GM10248 (cell line): ENCODE results near the gene LYZ.

Source experiments
- CTCF ChIA-PET: fragments of 300-600 bp; sonication (Branson Sonifier 250); formaldehyde crosslinking; extraction: SDS; loops from one replicate; lab custom pipeline; 2021; ENCODE audit warnings: antibody characterized with exemption; lab: Yijun Ruan, JAX
- POLR2A ChIA-PET: fragments of 350-650 bp; sonication (Branson Sonifier 250); formaldehyde crosslinking; extraction: SDS; loops from one replicate; lab custom pipeline; 2020; ENCODE audit warnings: antibody characterized with exemption; lab: Yijun Ruan, JAX
- DNase-seq: peaks from one replicate; pipeline ENCODE4 v3.0.0; 2012; ENCODE audit errors: extremely low spot score
- CTCF ChIP-seq: IDR thresholded peaks from 2 replicates; pipeline ENCODE4 v1.5.1; 2012; ENCODE audit warnings: mild to moderate bottlenecking, low read depth; ENCODE audit errors: extremely low read depth, missing control alignments, control extremely low read depth

Gene LYZ

GRCh38 chr12:69345077-69345476 lies 3.1 kb upstream of the LYZ start:
- ChIA-PET POLR2A (no interaction called here), CTCF (interaction anchor here (1.4 kb wide), 1 partner anchor 8 kb away, joined by 3 read pairs; no protein-coding TSS in a partner anchor)

GRCh38 chr12:69345742-69346141 lies 2.4 kb upstream of the LYZ start:
- TF ChIP-seq CTCF = no peak
- ChIA-PET CTCF (interaction anchor here (1.3 kb wide), 1 partner anchor 11 kb away, joined by 5 read pairs; no protein-coding TSS in a partner anchor), POLR2A (no interaction called here)
- DNase-seq = no peak

More at GRCh38 chr12:69345077-69345476, 3.1 kb upstream of the LYZ start:
- TF ChIP-seq CTCF = no peak
- no peak for DNase-seq

GRCh38 chr12:69350002-69350626 lies 1.9 kb downstream of the LYZ start:
- no peak for TF ChIP-seq CTCF
- CTCF ChIA-PET = interaction anchor here (0.8 to 2.5 kb wide), 8 partner anchors 8 to 221 kb away, joined by 3 to 18 read pairs (median 3); no protein-coding TSS in a partner anchor
- DNase-seq = no peak
- POLR2A ChIA-PET = no interaction called here

- ChIA-PET CTCF (interaction anchor here (0.8 to 1.3 kb wide), 3 partner anchors 17 to 220 kb away, joined by 3 read pairs; no protein-coding TSS in a partner anchor), POLR2A (no interaction called here)
- DNase-seq = no peak
- no peak for TF ChIP-seq CTCF
Observed at GRCh38 chr12:69350777-69351176, 2.6 kb downstream of the LYZ start.

- TF ChIP-seq CTCF = no peak
- no peak for DNase-seq
- ChIA-PET CTCF (no interaction called here), POLR2A (no interaction called here)
Observed at GRCh38 chr12:69351462-69352236, 3.5 kb downstream of the LYZ start.

GRCh38 chr12:69352904-69353303 lies 4.7 kb downstream of the LYZ start:
- ChIA-PET POLR2A (no interaction called here), CTCF (interaction anchor here (1.2 to 2.0 kb wide), 2 partner anchors 9 to 218 kb away, joined by 3 to 4 read pairs; no protein-coding TSS in a partner anchor)
- no peak for DNase-seq
- no peak for TF ChIP-seq CTCF
